GM06990 (cell line): ENCODE results near the gene FBXO41.

Source experiments
- DNase-seq: peaks from one replicate; pipeline ENCODE4 v3.0.0-alpha.2; 2011; ENCODE audit not compliant: insufficient read length; ENCODE audit errors: extremely low read depth
- H3K27me3 ChIP-seq: replicated peaks from 2 replicates; pipeline ENCODE4 v1.6.0; 2011; ENCODE audit warnings: low read length; ENCODE audit not compliant: control insufficient read depth, insufficient read depth
- H3K36me3 ChIP-seq: 2 replicates; pipeline ENCODE4 v1.5.1; 2011; ENCODE audit warnings: low read length; ENCODE audit not compliant: control insufficient read depth, insufficient read depth
- H3K4me3 ChIP-seq: replicated peaks from 2 replicates; pipeline ENCODE4 v1.5.1; 2011; ENCODE audit warnings: low read depth, mild to moderate bottlenecking, control low read depth, low read length
- TF ChIP-seq, protein P1 (sequence below): IDR thresholded peaks from 2 replicates; pipeline ENCODE4 v1.5.1; 2011; ENCODE audit warnings: low read length, control low read depth, mild to moderate bottlenecking, inconsistent platforms; ENCODE audit not compliant: insufficient read depth, poor library complexity, severe bottlenecking

The FBXO41 gene

DNA sequence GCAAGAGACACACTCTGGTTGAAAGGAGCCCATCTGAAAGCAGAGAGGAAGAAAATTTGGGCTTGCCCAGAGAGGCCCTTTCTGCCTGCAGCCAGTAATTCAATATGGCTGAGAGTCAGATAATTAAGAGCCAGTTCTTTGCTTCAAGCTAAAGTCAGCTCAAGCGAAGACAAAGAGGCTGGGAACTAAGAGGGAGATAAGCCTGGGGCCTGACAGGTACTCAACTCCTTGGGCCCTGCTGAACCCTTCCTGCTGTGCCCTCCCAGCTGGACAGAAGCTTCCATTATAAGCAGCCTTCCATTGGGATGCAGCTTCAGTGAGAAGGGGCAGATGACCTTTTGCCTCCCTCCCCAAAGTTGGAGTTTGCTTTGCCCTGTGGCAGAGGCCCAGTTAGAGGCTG is 12.0 kb downstream of the FBXO41 start:
- no peak overlapping the region for H3K4me3 ChIP-seq
- no peaks in the 10 kb centered on the region for H3K27me3 ChIP-seq
- TF ChIP-seq, protein P1, sequence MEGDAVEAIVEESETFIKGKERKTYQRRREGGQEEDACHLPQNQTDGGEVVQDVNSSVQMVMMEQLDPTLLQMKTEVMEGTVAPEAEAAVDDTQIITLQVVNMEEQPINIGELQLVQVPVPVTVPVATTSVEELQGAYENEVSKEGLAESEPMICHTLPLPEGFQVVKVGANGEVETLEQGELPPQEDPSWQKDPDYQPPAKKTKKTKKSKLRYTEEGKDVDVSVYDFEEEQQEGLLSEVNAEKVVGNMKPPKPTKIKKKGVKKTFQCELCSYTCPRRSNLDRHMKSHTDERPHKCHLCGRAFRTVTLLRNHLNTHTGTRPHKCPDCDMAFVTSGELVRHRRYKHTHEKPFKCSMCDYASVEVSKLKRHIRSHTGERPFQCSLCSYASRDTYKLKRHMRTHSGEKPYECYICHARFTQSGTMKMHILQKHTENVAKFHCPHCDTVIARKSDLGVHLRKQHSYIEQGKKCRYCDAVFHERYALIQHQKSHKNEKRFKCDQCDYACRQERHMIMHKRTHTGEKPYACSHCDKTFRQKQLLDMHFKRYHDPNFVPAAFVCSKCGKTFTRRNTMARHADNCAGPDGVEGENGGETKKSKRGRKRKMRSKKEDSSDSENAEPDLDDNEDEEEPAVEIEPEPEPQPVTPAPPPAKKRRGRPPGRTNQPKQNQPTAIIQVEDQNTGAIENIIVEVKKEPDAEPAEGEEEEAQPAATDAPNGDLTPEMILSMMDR, result no peak
- H3K36me3 ChIP-seq, result peaks cover under 1% of the 10 kb centered on the region
- DNase-seq, result no peak

- TF ChIP-seq, protein P1, result no peak
- peak overlapping the region; percentile 65 for H3K4me3 ChIP-seq
- no peaks in the 10 kb centered on the region for H3K27me3 ChIP-seq
- DNase-seq, result no peak
- H3K36me3 ChIP-seq, result peaks cover 5% of the 10 kb centered on the region
Observed at GRCh38 chr2:73269686-73270465, 14.4 kb downstream of the FBXO41 start.

DNA sequence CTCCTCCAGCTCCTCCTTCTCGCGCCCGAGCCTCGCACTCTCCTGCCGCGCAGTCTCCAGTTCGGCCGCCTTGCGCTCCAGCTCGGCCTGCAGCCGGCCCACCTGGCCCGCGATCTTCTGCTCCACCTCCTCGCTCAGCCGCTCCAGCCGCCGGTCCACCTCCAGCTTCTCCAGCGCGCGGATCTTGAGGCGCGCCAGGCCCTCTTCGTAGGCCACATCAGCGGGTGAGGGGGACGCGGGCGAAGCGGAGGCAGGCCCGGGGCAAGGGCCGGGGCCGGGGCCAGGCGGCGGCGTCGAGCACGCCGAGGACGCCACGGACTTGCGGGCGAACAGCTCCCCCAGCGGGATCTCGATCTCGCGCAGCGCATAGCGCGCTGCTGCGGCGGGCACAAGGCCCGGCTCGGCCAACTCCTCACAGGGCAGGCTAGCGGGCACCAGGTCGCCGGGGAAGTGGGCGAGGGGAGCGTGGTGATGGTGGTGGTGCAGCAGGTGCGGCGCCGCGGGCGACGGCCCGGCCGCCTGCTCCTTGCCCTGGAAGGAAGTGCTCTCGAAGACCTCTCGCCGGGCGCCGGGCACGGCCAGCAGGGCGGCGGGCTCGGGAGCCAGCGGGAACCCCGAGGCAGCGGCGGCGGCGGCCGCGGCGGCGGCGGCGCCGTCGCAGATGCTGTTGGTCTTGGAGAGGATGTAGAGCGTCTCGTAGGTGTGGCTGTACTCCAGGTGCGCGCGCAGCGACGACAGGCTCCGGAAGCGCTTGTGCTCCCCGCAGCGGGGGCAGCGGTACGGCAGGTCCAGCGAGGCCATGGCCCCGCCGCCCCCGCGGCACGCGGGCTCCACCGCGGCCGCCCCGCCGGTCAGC is 15.2 kb downstream of the FBXO41 start:
- no peaks in the 10 kb centered on the region for H3K27me3 ChIP-seq
- DNase-seq, result peak; percentile 77
- H3K4me3 ChIP-seq, result peak overlapping the region; percentile 65
- TF ChIP-seq, protein P1, result no peak
- peaks cover 10% of the 10 kb centered on the region for H3K36me3 ChIP-seq

DNA sequence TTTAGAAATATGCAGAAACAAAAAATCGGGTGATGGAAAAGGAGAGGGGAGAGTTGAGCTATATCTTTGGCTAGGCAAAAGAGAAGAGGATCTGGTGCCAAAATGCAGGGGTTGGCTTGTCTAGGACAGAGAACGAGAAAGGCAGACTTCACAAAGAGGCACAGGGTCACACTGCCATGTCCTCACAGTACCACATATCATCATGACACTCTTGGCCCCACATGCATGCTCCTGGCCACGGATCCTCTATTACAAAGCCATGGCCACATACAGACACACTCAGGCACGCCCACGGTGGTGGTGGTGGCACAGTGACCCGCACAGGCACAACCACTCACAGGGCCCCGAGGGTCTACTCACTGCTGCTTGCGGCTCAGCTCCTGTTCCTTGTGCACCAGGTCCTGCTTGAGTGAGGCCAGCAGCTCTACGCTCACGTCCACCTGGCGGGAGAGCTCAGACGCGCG is 15.9 kb downstream of the FBXO41 start:
- Histone ChIP-seq H3K27me3 (no peaks in the 10 kb centered on the region), H3K4me3 (no peak overlapping the region), H3K36me3 (peaks cover 13% of the 10 kb centered on the region)
- no peak for DNase-seq
- TF ChIP-seq, protein P1, result no peak

- no peak for DNase-seq
- Histone ChIP-seq H3K4me3 (no peak overlapping the region), H3K27me3 (no peaks in the 10 kb centered on the region), H3K36me3 (peaks cover 17% of the 10 kb centered on the region)
- TF ChIP-seq, protein P1, result no peak
Observed at GRCh38 chr2:73267008-73267407, 17.3 kb downstream of the FBXO41 start.
